HG02943 (cell line): ENCODE data around the gene CDKAL1.
"Not testable (repeated sequence)": the region's sequence is repeated elsewhere in the genome, so short reads cannot be mapped to it uniquely, and the experiment has no call there.

Source experiments
- ATAC-seq: cut with Tn5 transposase; IDR thresholded peaks from one replicate; pipeline ENCODE4 v1.9.1; 2021; ENCODE audit warnings: mild to moderate bottlenecking, low read depth, moderate library complexity; ENCODE audit not compliant: unreplicated experiment

The CDKAL1 gene

DNA sequence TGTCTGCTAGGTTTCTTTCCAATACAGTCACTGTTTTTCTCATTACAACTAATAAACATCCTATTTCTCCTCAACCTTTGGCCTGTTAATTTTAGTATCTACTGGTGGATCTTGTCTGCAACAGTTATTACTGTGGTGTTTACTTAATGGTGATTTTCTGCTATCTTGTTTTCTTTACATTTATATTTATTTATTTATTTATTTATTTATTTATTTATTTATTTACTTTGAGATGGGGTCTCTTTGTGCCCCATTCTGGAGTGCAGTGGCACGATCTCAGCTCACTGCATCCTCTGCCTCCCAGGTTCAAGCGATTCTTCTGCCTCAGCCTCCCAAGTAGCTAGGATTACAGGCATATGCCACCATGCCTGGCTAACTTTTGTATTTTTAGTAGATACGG is 15.1 kb downstream of the CDKAL1 start:
- ATAC-seq: not testable (repeated sequence)

DNA sequence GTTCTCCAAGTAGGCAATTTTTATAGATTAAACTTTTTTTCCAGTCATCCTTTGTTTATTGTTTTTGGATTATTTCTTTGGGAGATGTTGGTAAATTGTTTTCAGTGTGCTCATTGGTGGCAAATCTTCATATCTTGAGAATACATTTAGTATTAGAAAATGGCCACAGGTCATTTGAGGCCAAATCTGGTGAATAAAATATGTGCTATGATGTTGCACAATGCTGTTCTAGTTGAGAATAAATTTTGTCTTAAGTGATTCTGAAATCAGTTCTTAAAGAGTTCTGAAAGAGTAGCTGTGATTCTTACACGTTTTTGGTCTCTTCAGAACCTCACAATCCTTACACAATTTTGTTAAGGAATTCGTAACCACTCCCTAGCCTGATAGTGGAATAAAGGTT is 20.1 kb downstream of the CDKAL1 start:
- ATAC-seq: no peak

DNA sequence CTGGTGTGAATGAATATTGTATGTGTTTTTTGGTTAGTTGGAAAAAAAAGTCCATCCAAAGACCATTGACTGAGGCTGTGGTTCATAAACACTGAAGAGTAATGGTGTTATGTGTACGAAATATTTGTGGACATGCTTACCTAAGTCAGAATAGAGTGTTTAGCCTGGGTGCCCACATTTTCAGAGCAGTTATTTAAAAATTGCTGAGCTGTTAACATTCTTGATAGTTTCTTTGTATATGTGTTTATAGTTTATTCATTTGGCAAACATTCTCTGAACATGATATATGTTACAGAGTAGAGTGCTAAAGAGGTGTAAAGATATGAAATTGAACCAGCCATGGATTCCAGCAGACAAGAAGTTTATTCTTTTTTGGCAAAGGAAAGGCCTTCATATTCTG is 20.6 kb downstream of the CDKAL1 start:
- ATAC-seq: no peak

DNA sequence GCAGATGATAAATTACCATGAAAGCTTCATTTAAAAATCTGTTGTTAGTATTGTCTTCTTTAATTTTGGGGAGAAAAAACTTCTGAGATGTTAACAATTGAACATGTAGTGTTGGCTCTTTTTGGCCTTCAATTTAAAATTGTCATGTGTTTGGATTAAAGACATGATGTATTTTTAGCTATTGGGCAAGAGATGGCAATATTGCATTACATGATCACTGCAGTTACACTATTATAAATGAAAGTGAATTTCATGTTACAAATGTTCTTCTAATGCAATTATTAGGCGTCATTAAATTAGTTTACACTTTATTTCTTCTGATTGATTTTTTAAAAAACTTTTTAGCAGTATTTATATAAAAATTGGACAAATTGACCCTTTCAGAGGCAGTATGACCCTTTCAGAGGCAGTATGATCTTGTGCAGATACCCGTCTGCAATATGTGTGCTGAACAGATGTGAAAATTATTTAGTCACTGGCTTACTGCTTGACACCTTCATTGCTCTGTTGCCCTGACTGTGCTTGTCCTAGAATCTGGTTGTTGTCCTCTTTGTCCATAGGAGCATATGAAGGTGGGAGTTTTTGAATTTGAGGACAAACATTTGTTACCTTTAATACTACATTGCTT is 25.8 kb downstream of the CDKAL1 start:
- no peak for ATAC-seq

DNA sequence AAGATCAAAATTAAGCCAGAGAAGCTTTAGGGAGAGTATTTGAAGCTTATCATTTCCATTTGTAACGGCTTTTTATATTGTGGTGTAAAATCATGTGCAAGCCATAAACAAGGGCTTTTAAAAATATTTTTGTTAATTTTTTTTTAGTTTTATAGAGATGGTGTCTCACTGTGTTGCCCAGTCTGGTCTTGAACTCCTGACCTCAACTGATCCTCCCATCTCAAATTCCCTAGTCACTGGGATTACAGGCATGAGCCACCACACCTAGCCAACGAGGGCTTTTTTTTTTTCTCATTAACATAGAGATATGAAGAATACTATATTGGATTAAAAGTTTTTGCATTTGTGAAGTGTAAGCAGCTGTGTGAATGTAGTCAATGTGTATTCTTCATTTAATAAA is 29.1 kb downstream of the CDKAL1 start:
- no peak for ATAC-seq

DNA sequence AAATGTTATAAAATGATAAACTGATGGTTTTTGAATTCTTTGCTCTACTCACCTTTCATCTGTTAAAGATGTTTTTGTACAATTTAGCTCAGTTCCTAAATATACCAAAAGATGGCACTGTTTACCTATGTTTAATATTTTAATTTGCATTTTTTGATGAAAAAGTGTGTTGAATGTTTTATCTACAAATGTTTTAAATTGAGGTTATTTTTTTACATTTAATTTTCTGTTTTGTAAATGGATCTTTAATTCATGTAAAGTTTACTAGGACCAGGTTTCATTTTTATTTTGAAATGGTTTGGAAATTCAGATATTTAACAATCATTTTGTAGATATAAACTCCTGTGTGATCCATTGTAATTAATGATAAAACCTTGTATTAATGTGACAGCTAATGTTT is 30.0 kb downstream of the CDKAL1 start:
- ATAC-seq: no peak

DNA sequence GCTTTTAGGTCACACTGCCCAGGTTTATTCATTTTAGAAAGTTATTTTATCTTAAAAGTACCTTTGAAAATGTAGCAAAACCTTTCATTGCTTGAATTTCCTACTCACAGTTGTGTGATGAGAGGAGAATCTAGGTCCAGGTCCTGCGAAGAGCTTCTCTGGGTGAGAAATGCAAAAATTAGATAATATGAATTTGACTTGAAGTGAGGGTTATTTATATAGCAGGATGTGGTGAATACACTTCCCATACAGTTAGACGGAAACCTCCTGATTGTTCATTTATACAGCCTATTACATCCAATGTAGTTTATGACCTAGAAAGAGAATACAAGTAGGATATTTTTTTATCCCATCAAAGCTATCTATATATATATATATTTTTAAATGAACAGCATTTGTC is 30.5 kb downstream of the CDKAL1 start:
- ATAC-seq: no peak

DNA sequence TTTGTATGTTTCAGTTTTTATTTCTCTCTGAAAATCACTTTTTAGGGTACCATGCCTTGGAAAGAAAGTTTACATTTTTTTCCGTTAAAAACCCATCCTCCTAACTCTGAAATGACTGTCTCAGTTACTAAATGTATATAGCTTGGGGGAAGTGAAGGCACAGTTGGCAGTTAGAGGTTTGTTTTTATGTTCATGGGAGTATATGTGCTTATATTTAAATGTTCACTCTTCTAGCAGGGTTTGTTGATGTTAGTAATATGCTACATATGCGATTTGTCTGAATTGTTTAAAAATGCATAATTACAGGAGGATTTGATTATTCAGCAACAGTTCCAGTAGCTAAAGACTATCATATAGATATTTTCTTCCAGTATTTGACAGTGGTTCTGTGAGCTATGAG is 31.1 kb downstream of the CDKAL1 start:
- ATAC-seq: no peak

DNA sequence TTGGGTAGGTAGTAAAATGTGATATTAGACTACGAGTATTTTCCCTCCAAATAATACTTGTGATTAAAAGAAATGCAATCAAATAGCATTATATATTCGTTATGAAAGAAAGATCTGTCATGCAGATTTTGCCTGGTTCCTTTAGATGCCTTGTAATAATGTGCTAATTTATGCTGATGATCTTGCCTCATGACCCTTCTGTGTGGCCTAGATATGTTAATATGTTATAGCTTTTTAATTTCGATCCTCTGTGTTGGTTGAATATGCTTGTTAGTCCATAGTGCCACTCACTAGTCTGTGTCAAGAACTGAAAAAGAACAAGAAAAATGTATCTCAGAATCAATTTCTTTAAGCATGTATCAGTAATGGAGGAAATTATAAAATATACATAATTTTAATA is 31.9 kb downstream of the CDKAL1 start:
- no peak for ATAC-seq

DNA sequence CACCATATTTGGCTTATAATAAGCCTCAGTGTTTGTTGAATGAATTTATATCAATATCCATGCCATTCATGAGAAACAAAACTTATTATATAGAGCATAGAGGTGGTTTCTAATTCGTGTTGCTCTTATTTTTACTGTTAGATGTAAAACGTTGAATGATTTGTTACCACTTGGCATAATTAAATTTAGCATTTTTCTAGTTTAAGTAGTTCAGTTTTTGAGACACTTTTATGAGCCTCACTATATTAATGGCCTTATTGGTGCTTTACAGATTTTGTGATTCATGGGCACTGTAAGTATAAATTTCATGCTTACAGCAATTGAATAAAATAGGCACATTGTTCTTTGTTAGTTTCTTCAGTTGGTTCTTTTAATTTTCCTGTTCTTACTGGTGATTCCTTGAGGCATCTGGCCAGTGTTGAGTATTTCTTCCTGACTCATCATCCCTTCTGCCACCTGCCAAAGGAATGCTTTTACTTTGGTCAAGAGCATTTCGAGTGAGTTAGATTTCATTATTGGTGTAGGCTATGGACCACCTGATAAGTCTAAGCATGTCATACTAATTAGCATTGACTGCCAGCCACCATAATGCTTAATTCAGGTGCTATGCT is 34.8 kb downstream of the CDKAL1 start:
- ATAC-seq: no peak

DNA sequence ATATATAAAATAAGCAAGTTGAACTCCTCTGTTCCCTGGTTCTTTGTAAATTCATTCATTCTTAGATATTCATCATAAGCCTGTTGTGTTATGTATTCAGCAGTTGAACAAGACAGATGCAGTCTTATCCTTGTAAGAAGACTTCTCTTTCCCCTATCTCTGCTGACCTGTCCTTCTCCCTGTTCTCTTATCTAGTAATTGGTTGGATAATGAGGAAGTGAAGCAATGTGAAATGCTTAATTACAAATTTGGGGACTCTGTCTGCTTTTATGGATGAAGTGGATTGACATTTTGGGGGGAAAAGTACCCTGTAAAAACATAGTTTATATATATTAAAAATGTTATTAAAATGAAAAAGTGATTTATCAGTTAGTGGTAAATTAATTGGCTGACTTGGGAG is 37.0 kb downstream of the CDKAL1 start:
- no peak for ATAC-seq

DNA sequence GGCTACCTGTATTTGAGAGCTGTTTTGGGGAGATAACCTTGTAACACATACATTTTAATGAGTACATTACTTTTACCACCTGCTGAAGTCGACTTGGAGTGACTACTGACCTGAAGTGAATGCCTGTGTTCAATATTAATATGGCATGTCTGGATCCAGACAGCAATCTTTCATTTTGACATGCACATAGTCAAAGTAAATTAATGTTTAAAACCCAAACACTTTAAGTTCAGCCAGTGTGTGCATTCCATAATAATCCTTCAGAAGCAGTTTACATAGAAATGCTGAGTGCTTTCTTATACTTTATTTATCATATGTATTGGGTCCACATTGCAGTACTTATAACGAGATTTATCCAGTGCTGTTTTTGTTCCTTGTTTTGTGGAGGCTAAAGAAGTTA is 38.0 kb downstream of the CDKAL1 start:
- ATAC-seq: no peak

DNA sequence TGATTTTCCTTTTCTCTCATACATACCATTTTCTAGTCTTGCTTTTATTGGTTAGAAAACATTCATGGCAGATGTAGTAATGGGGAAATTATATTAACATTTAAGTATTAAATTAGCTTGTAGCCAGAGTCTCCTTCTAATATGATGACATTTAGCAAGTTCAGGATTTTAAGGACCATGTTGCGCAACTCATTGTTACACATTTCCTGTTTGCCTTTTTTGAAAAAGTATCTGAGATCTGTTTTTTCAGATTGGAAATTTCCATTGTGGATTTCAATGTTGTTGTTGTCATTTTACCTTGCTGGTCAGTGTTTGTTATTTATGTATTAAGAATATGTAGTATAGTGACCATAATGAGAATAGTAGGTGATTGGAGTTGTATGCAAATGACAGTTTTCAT is 38.7 kb downstream of the CDKAL1 start:
- ATAC-seq: no peak

DNA sequence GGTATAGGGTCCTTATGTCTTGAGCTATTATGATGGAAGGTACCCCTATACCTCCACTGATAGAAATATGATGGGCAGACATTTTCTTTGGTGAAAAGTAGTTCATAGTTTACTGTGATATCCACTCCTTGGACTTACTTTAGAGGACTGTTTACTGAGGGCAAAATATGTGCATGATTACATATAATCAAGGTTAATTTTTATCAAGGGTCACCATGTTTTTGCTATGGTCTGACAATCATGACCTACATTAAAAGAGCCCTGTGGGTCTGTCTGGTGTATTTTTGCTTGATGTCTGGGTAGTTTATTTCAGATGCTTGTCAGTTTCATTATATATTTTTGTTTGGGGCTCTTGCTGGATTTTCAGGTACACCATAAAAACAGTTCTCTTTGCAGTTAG is 40.1 kb downstream of the CDKAL1 start:
- ATAC-seq: no peak

DNA sequence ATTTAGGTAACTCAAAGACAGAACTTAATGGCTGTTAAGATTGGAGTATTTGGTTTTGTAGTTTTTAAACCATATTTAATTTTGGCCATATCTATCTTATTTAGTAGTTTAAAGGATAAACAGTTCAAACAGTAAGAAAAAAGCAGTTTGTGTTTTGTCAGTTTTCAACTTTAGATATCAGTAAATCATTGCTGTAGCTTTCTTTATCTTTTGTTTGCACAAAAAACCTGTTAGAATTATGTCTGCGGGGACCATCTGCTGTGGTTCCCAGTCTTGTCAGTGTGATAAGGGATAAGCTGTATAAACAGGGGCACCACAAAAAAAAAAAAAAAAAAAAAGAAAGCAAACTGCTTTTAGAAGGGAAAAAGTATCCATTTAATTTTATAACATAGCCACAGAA is 40.9 kb downstream of the CDKAL1 start:
- ATAC-seq: no peak

DNA sequence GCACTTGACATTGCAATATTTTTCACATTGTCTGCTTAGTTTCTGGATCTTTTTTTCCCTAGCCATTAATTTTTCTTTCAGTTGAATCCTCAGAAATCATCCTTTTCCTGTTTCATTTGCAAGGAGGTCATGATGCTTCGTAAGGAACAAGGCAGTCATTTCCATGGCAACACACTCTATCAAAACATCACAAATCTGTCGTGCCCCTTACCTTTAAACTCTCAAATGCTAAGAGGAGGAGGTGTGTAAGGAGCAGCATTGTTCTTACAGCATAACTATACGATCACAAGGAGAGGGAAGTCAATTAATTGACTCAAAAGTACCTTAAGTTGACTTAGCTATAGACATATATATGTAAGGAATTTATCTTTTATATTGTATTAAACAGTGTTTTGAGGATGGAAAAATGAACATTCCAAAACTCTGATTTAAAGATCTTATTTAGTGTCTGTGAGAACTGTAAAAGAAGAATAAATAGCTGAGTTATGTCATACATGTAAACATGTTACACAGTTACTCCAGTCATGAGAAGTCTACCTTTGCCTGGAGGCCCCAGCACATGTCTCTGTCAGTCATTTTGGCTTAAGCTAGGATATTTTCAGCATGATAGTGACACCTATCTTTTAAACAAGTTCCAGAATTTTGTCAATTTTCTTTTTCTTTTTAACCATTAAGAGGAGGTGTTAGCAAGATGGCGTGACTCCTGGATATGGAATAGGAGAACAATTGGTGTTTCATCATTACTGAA is 41.6 kb downstream of the CDKAL1 start:
- no peak for ATAC-seq

DNA sequence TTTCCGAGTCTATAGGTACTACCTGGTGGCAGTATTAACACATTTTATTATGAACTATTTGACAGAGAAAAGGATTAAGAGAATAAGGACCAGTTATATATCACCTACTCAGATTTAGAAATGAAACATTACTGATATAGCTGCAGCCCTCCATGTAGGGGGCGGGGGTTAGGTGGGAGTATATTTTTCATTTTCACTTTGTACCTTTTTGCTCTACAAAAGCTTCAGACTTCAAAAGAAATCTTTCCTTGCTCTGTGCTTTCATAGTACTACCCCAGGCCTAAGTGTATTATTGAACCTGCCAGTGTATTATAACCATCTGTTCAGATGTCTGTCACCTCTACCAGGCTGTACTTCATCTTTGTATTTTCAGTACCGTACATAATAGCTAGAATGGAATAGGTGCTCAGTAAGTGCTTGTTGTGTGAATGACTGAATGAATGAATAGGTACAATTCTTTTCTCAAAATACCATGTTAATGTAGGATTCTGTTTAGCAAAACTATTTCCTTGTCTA is 43.0 kb downstream of the CDKAL1 start:
- no peak for ATAC-seq

DNA sequence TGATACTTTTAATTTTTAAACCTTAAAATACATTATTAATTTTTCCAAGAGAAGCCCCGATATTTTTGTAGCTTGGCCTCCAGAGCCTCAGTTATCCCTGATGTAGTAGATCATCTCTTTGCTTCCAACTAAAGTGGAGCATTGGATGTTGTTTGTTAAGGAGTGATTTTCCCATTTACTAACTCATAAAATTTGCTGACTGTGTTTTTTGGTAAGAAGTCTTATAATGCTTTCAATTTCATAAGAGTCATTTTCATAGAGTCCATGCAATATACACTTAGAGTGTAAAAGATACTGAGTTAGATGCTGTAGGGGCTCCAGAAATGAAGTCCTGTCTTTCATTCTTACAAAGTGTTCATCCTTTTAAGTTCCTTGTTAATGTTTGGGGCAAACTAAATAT is 46.8 kb downstream of the CDKAL1 start:
- ATAC-seq: no peak

DNA sequence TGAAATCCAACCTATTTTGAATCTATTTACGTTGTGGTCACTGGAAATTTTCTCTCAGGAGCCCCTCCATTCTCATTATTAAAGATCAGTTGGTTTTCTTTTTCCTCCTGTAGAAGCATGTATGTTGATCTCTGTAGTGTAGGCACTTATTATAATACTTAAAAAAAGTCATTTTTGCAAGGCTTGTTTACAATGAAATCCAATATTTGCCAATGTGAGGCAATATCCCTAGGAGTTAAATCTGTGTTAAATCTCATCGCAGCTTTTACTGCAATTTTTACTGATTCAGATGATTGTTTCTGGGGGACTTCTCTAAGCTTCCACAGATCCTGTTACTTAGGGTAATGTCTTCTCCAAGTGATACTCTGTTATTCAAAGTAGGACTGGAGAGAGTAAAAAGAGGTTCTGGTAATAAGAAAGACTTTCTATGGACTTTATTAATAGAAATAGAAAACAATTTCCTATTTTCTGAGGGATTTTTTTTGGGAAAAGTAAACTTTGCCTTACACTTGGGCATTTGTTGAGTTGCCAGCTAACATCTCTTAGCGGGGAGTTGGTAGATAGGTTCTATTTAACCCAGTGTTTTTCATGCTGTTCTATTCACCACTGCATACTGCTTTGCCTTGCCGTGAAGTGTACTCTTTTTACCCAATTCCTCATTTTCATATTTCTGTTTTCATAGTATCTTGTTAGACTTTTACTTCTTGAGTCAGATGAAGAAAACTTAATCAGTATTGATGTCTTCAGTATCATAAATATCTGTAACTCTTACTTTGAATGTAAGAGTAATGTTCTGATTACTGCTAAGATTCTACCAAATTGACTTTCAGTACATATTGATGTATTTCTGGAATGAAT is 48.6 kb downstream of the CDKAL1 start:
- no peak for ATAC-seq

DNA sequence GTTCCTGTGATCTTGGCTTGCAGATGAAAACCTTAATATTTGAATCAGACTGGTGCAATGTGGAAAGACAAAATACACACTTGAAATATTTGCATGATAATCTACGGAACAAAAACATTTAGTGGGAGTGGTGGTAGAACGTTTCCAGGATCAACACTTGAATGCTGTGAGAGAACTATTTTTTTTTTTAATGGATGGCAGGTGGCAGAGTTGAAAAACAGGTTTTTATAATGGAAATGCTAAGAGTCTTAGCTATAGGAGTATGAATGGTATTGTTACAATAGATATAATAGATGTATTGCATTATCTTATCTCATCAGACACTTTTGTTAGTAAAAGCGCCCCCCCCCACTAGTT is 49.2 kb downstream of the CDKAL1 start:
- no peak for ATAC-seq

DNA sequence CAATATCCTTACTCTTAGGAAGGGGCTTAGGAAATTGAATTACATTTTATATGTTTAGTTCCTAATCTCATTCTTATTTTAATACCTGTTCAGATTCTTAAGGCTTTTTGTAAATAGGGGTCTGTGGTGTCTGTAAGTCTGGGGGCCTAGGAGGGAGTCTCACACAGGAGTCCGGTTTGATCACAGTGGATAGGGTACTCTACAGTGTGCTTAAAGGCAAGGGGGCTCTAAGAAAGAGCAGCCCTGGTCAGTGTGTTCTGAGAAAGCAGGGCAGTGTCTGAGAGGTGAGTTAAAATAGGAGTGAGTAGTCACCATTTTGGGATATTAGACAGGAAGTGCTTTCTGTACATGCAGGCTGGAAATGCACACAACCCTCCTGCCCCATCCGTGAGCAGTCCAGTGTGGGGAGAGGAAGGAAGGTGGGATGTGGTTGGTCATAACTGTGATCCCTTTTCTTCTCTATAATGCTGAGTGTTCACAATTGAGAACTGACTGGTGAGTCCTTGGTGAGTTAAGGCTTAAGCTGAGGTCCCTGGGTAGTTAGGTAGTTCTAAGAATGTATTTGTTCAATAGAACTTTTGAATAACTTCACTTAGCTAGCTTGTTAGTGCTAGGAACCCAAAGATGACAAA is 50.0 kb downstream of the CDKAL1 start:
- ATAC-seq: no peak
